HG02973 (cell line): ENCODE data around the gene SLC19A1.

Experiments used
- ATAC-seq: cut with Tn5 transposase; IDR thresholded peaks from one replicate; pipeline ENCODE4 v1.9.1; 2021; ENCODE audit warnings: moderate library complexity; ENCODE audit not compliant: unreplicated experiment

Gene SLC19A1

DNA sequence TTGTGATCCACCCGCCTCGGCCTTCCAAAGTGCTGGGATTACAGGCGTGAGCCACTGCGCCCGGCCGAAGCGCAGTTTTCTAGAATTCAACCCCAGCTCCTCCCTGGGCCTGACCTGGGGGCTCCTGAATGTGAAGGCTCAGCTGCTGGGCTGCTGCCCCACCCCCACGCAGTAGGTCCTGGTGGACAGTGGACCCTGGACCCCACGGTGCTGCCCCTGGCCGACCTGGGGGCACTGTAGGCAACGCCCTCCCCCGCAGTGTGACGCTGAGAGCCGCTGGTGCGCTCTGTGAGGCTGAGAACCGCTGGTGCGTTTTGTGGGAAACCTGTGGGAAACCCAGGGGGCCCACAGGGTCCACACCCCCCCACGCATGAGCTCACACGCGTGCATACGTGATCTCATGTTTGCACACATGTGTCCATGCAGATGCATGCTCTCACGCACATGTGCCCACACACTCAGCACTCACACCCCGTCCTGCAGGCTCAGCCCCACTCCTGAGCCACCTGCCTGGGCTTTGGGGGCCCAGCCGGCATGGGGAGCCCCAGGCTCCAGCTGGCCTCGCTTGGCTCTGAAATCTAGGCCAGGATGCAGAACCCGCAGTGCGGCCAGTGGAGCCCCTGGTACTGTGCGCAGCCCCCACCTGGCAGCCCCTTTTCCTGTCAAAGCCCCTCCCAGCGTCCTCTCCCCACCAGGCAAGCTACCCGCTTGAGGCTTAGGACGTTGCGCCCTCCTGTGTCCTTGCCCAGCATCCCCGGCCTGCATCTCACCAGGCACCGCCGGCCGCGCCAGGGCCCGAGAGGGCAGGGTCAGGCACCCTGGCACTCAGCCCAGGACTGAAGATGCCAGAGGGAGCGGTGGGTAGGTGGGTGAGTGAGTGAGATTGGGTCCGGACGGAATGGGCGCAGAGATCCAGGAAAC is 69.5 kb downstream of the SLC19A1 start:
- no peak for ATAC-seq

DNA sequence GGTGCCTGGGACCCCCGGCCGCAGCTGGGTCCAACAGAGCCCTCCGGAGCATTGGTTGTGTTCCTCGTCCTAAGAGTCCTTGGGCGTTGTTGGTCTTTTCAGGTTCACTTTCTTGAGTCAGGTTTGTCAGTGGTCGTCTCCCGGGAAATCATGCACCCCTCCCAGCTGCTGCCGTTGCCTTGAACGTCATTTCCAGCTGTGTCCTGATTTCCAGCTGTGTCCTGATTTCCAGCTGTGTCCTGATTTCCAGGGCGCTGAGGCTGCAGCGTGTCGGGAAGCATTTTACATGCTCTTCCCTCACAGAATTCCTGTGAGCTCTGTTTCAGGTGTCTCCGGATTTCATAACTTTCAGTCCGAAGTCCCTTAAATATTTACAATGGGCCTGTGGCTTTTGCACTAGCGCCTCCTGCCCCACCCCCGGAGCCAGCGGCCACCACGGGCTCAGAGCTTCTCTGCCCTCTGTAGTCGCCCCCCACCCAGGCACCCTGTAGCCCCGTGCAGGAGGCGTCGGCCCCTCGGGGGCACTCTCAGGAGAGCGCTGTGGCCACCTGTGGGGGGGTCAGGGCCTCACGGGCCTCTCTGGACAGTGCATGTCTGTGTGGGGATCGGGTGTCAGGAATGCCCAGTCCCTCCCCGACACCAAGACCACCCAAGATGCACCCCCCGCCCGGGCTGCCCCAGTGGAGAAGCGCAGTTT is 70.6 kb downstream of the SLC19A1 start:
- no peak for ATAC-seq

DNA sequence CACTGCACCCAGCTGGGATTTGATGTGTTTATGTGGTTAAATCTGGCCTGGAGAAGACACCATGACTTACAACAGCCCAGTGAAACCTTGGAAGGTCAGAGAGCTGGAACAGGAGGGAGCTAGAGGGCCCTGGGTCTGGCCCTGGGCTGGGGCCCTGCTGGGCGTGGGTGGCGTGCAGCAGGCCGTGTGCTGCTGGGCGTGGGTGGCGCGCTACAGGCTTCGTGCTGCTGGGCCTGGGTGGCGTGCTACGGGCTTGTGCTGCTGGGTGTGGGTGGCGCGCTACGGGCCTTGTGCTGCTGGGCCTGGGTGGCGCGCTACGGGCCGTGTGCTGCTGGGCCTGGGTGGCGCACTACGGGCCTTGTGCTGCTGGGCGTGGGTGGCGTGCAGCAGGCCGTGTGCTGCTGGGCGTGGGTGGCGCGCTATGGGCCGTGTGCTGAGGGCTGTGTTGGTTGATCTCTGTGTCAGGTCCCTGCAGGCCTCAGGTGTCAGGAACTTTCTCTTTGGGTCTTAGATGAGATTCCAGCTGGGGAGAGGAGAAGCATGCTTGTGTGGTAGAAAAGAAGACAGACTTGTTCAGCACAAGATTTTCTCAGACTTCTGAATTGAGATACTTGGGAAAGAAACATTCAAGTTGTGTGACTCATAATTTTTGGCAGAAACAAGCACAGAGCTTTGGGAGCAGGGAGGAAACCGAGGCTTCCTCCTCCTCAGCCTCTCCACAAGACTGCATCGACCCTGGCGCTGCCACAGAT is 71.3 kb downstream of the SLC19A1 start:
- no peak for ATAC-seq

DNA sequence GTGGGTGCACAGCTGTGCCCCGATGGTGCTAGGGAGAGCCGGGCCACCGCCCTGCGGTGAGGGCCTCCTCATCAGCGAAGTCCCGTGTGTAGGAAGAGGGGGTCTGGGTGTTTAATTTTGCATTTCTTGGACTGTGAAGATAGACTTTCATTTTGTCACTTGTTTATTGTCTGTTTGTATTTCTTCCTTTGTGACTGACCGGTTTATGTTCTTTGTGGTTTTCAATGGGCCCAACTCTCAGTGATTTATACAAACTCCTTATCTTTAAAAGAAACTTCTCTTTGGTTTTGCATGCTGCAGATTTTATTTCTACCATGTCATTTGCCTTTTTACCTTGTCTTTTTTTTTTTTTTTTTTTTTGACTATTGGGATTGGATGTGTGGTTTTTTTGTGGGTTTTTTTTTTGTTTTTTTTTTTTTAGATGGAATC is 72.1 kb downstream of the SLC19A1 start:
- ATAC-seq: no peak

DNA sequence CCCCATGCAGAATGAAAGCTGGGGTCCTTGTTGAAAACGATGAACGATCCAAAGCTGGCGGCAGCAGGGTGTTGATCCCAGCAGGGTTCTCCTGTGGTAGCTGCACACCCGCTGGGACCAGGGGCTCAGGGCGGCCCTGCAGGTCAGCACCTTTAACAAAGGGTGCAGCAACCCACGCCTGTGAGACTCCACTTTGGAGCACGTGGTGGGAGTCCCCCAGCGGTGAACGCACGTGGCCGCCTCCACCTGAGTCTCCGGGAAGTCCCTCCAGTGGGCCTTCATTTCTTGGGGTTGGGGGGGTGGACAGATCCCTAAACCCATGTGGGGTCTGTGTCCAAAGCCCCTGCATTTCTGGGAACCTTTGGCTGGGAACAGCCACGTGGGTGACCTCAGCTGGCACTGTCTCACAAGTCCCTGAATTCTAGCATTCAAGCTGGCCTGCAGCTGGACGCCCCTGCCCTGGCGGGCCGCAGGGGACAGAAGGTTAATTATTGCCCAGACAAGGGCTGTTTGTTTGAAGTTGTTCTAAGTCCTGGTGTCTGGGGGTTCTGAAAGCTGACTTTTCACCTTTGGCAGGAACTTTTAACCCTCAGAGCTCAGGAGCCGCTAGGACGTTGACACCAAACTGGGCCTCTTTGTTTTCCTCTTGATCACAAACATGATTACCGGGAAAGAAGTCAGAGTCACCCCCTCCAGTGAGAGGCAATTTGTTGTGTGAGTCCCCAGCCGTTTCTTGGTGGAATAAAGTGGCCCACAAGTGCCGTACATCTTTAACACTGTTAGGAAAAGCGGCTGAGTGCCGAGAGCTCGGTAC is 72.8 kb downstream of the SLC19A1 start:
- ATAC-seq: no peak

DNA sequence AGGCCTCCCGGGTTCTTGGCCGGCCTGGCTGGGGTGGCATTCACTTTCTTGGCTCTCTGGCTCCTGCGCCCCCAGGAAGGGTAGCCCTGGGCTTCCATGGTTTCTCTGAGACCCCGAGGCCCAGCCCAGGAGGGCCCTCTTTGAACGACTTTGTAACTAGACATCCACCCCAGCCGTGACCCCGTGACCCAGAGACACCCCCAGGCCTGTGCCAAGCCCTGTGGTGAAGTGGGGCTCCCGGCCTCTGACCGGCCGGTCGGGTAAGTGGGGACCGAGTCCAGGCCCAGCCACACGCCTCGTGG is 73.3 kb downstream of the SLC19A1 start:
- ATAC-seq: no peak

DNA sequence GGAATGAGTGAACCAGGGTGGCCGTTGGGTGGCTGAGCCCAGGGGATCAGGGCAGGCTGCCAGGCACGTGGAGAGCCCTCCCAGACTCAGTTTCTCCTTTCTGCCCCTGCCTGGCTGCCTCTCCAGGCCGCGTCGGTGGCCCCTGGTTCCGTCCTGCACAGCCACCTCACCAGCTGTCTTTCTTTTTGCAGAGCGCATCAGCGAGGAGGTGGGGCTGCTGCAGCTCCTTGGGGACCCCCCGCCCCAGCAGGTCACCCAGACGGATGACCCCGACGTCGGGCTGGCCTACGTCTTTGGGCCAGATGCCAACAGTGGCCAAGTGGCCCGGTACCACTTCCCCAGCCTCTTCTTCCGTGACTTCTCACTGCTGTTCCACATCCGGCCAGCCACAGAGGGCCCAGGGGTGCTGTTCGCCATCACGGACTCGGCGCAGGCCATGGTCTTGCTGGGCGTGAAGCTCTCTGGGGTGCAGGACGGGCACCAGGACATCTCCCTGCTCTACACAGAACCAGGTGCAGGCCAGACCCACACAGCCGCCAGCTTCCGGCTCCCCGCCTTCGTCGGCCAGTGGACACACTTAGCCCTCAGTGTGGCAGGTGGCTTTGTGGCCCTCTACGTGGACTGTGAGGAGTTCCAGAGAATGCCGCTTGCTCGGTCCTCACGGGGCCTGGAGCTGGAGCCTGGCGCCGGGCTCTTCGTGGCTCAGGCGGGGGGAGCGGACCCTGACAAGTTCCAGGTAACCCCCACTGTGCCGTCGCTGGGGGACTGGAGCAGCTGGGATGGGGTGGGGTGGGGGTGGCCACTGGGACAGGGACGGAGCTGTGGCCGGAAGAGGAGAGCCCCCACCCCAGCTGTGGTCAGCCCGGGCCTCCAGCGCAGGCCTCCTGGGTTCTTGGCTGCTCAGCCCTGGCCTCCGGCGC is 73.9 kb downstream of the SLC19A1 start:
- no peak for ATAC-seq

DNA sequence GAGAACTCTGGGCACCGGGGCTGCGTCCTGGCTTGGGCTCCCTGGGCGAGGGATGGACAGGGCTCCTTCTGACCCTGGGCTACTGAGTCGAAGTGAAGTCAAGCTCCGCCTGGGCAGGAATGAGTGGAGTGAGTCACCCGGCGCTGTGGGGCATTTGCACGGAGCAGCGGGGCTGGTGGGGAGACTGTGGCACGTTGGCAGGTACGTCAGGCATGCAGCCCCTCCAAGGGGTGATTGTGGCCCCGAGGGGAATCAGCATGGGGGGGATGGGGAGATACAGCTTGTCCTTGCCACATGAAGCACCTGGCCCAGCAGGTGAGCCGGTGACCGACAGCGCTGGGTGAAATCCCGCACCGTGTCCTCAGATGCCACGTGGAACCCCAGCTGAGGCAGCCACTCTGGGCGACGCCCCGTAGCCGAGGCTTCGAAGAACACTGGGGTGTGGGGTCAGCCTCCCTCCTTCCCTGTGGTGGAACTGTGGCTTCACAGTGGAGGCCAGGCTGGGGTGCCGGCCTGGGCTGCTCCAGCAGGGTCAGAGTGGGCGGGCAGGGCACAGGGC is 74.9 kb downstream of the SLC19A1 start:
- no peak for ATAC-seq

DNA sequence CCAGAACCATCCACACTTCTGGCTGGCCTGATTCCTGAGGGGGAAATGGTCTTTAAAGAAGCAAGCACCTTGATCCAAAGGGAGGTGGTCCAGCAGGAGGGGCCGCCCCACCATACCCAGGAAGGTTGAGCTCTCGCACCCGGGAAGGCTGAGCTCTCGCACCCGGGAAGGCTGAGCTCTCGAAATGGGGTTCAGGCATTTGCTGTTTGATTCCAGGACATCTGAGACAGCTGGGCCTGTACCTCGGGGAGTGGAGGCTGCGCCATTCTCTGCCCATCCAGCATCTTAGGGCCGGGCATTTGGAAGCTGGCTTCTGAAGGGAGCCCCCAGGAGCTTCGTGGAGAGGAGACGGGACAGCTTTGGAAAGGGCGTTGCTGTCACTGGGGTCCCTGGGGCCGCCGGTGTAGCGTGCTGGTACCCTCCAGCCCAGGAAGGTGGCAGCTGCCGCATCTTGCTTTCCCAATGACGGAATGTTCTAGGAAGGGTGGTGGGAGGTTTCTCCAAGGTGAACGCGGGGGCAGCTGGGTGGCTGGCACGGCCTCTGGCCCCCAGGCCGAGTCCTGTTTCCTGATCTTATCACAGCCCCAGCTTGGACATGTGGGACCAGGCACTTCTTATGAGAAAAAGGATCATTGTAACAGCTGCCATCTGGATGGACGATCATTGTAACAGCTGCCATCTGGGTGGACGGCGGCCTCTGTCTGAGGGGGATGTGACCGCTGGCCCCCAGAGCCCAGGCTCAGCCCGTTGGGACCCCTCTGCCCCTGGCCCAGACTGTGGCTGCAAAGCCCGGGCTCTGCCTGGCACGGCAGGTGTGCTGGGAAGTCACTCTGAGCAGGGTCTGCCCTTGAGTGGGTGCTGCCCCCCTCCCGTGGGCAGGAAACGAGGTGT is 75.7 kb downstream of the SLC19A1 start:
- ATAC-seq: no peak

DNA sequence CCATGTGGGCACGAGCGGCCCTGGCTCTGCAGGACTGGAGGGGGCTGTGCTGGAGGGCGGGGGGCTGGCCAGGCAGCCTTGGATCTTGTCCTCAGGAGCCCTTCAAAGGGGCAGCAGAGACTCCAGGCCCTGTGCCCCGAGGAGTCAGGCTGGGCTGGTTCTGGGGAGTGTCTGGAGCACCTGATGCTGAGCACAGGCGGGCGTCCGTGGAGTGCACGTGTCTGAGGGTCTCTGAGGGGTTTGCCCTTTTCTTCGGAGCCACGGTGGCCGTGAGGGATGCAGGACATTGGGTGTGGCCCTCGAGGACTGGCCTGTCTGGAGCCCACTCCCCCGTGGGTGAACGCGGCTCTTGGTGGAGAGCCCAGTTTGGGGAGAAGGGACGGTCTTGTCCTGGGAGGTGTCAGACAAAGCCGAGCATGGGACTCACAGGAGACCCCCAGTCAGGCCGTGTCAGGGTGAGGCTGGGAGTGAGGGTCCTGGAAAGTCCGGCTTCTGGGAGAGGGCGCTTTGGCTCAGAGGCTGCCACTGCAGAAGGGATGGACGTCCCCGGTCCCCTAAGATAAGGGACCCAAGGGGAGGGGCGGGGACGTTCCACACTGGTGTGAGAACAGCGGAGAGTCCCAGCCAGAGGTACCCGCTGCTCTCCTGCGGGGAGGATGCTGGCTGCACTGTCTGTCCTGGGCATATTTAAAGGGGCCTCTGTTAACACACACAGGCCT is 76.5 kb downstream of the SLC19A1 start:
- no peak for ATAC-seq

DNA sequence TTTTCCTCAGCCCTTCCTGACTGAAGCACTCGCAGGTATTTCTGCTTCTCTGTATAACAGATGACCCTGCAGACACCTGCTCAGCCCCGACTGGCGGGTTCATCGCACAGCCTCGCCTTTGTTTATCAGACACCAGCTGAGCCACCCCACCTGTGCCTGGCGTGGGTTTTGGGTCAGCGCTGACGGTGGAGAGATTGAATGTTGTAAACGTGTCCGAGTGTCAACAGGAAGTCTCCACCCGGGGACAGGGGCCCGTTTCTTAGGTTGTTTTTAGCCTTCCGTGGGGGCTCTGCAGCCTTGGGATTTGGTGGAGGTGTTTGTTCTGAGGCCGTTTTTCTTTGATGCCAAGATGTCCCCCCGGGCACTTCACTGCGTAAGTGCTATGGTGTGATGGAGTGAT is 77.1 kb downstream of the SLC19A1 start:
- ATAC-seq: no peak

DNA sequence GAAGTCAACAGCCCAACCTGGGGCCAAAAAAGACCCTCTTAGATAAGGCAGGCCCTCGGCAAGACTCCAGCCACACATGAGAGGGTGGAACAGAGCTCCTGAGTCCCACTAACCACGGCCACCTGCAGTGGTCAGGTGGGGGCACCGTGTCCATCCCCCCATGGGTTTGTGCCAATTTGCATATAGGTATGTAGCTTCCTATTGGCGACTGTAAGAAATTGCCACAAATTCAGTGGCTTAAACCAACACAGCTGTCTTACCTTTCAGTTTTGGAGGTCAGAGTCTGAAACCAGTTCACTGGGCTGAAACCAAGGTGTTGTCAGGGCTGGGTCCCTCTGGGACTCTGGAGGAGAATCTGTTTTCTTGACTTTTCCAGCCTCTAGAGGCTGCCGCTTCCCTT is 77.9 kb downstream of the SLC19A1 start:
- no peak for ATAC-seq

DNA sequence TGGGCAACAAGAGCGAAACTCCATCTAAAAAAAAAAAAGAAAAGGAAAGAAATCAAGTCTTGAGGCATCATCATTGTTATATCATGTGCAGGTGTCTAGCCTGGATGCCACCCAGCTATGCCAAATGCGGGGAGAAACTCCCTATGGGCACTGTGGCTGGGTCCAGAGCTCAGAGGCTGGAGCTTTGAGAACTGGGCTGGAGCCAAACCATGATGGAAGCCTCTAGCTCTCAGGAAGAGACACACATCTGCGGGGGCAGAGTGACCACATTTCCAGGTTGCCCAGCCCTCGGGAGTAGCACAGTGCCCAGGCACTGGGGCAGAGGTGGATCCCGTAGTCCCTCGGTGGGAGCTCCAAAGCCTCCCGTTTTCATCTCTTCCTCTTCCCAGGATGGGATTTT is 78.4 kb downstream of the SLC19A1 start:
- no peak for ATAC-seq

DNA sequence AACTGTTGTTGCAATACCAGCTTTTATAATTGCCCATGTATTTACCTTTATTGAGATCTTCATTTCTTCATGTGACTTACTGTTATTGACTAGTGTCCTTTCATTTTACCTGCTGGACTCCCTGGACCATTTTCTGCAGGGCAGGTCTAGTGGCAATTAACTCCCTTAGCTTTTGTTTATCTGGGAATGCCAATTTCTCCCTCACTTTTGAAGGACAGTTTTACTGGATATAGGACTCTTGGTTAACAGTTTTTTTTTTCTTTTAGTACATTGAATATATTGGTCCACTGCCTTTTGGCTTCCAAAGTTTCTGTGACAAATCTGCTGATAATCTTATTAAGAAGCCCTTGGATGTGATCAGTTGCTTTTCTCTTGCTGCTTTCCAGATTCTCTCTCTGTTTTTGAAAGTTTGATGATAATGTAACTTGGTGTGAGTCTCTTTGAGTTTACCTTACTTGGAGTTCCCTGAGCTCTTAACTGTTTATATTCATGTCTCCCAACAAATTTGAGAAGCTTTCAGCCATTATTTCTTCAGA is 80.4 kb downstream of the SLC19A1 start:
- no peak for ATAC-seq

DNA sequence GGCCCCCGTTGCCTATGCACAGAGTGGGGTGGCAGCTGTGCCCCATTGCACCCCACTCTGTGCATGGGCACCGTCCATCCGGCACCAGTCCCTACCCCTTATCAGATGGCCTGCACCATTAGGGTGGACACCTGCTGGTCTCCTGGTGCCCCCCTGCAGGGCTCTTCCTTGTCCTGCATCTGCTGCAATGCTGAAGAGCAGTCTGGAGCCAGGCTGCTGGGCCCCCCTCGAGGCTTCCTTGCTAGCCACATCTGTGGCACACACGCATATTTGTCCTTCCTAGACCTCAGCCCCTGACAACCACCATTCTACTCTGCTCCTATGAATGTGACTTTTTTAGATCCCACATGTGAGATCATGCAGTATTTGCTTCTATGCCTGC is 80.9 kb downstream of the SLC19A1 start:
- no peak for ATAC-seq

DNA sequence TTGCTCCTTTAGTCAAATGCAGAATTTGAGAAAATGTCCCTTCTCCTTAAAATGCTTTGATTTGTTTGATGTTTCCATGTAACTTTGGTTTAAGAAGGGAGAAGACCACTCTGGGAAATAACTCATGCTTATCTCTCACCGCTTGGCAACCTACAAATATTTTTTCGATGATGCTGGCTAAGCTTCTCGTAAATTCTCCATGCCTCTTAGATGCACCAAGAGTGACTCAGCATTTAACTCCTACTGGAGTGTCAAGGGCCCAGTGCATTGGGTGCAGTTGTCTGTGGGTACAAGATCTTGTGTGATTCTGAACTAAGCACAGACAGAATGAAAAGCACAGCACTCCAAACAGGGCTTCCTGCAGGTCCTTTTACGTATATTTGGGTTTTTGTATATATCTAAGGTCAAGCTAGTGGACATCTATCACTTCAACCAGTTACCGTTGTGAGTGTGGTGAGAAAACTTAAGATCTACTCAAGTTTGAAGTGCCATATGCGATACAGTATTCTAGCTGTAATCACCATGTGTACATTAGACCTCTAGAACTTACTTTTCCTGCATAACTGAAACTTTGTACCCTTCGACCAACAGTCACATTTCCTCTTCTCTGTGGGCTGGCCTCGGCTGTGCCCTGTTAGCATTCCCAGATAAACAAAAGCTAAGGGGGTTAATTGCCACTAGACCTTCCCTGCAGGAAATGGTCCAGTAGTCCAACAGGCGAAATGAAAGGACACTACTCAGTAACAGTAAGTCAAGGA is 81.5 kb downstream of the SLC19A1 start:
- no peak for ATAC-seq

DNA sequence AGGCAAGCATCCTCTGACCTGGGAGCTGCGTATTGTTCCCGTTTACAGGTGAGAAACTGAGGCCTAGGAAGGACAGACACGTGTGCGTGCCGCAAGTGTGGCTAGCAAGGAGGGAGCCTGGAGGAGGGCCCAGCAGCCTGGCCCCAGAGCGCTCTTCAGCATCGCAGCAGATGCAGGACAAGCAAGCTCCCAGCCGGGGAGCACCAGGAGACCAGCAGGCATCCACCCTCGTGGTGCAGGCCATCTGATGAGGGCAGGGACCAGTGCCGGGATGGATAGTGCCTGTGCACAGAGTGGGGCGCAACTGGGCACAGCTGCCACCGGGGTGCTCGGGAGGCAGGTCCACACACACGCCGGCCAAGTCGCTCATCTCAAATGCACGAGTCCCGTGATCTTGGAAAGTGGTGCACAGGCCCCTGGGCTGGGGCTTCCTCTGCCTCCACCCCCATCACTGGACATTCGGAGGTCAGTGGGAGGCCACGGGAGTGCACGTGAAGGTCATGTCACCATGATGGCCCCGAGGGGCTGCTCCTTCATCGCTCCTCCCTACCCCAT is 82.2 kb downstream of the SLC19A1 start:
- ATAC-seq: no peak
